K562 (cell line): ENCODE measurements around the gene PFDN2. TPM values are rescaled to one million over a fixed set of nuclear protein-coding genes. Genes with fewer than 3 reads are reported as not detected.

Experiments
- ATF1 ChIP-seq, 2 experiments: fragments of 450-650 bp in 1 of 2; IDR thresholded peaks; 2 replicates each; pipeline ENCODE4 v1.6.1; 2016; ENCODE audit warnings: missing compliant biosample characterization in 1 of 2, missing genetic modification characterization in 1 of 2
- BRD9 ChIP-seq: fragments of 450-650 bp; IDR thresholded peaks from 2 replicates; pipeline ENCODE4 v1.6.1; 2018; ENCODE audit warnings: low read depth; ENCODE audit not compliant: partially characterized antibody
- JUND ChIP-seq, 2 experiments: IDR thresholded peaks; 2 replicates in 1 of 2; 3 replicates in 1 of 2; pipeline ENCODE4 v1.6.1; 2011; ENCODE audit warnings: borderline replicate concordance in 2 of 2, low read depth in 2 of 2, low read length in 2 of 2, improper control_type of control experiment in 1 of 2, missing biosample characterization in 1 of 2, missing genetic modification characterization in 1 of 2, missing genetic modification reagents in 1 of 2
- KAT8 ChIP-seq: fragments of 450-650 bp; IDR thresholded peaks from 2 replicates; pipeline ENCODE4 v1.6.1; 2016; ENCODE audit warnings: low read depth, mild to moderate bottlenecking
- KDM4B ChIP-seq, 2 experiments: fragments of 450-650 bp in 1 of 2; sonication (generic) in 1 of 2; IDR thresholded peaks; 2 replicates each; pipeline ENCODE4 v1.6.1; 2016 to 2017; ENCODE audit warnings: borderline replicate concordance in 2 of 2, antibody characterized with exemption in 1 of 2, low read depth in 1 of 2, mild to moderate bottlenecking in 1 of 2
- KHSRP ChIP-seq: fragments of 450-650 bp; IDR thresholded peaks from 2 replicates; pipeline ENCODE4 v1.6.1; 2017
- SIN3A ChIP-seq, 2 experiments: fragments of 150-350 bp in 1 of 2; IDR thresholded peaks; 2 replicates each; pipeline ENCODE4 v1.6.1; 2011 to 2016; ENCODE audit warnings: borderline replicate concordance in 2 of 2, low read depth in 2 of 2, low read length in 2 of 2, mild to moderate bottlenecking in 2 of 2, moderate library complexity in 2 of 2; ENCODE audit not compliant: control insufficient read depth in 1 of 2
- ZKSCAN1 ChIP-seq: fragments of 150-350 bp; IDR thresholded peaks from 2 replicates; pipeline ENCODE4 v1.6.1; 2016; ENCODE audit warnings: low read depth, low read length
- polyA plus RNA-seq, 8 experiments: library from polyadenylated mRNA; depleted of rRNA in 4 of 8; stranded (reverse) in 5 of 8; unstranded in 3 of 8; fragments of >200 nt; fragmentation: Nextera tagmentation in 2 of 8; fragmentation: Illumina TruSeq in 1 of 8; extraction: Ambion mirVana in 2 of 8; extraction: Trizol in 1 of 8; gene quantifications; 2 replicates each; pipeline versions ENCODE4 v1.2.1 to v1.2.3, GENCODE V29; 2011 to 2014; ENCODE audit warnings: inconsistent platforms in 1 of 8, missing spikeins in 1 of 8
- total RNA-seq, 7 experiments: library from RNA; depleted of rRNA in 6 of 7; stranded (reverse); fragments of >200 nt in 6 of 7; fragmentation: Illumina TruSeq in 2 of 7; extraction: Trizol in 2 of 7; gene quantifications; 2 replicates each; pipeline versions ENCODE4 v1.2.1 to v1.2.3, GENCODE V29; 2011 to 2021; ENCODE audit warnings: low replicate concordance in 1 of 7
- TF ChIP-seq, protein P1 (sequence below): sonication (generic); formaldehyde crosslinking; IDR thresholded peaks from 2 replicates; pipeline ENCODE4 v1.8.1; 2023; ENCODE audit warnings: mild to moderate bottlenecking, missing genetic modification reagents, moderate library complexity
- TF ChIP-seq, protein P2 (sequence below): IDR thresholded peaks from 3 replicates; pipeline ENCODE4 v1.6.1; 2011; ENCODE audit warnings: borderline replicate concordance, mild to moderate bottlenecking; ENCODE audit not compliant: insufficient read length, insufficient read depth
- TF ChIP-seq, protein P3 (sequence below), 2 experiments: fragments of 200-800 bp in 1 of 2; sonication (Bioruptor generic) in 1 of 2; sonication (generic) in 1 of 2; formaldehyde crosslinking in 1 of 2; IDR thresholded peaks in 1 of 2; conservative IDR thresholded peaks in 1 of 2; 2 replicates each; pipeline versions ENCODE4 v1.5.0 to v1.6.1; 2016 to 2020; ENCODE audit warnings: missing compliant biosample characterization in 1 of 2, missing genetic modification characterization in 1 of 2, missing genetic modification reagents in 1 of 2
- TF ChIP-seq, protein P4 (sequence below): fragments of 450-650 bp; formaldehyde crosslinking; IDR thresholded peaks from 2 replicates; pipeline ENCODE4 v1.4.0; 2022; ENCODE audit warnings: mild to moderate bottlenecking, moderate library complexity
- TF ChIP-seq, protein P5 (sequence below): IDR thresholded peaks from 2 replicates; pipeline ENCODE4 v1.6.1; 2011; ENCODE audit not compliant: insufficient read length; ENCODE audit errors: extremely low read depth
- TF ChIP-seq, protein P6 (sequence below): fragments of 250-450 bp; sonication (Bioruptor Pico); IDR thresholded peaks from 2 replicates; pipeline ENCODE4 v1.8.0; 2021; ENCODE audit warnings: moderate library complexity, mild to moderate bottlenecking, inconsistent platforms
- TF ChIP-seq, protein P7 (sequence below): fragments of 450-650 bp; IDR thresholded peaks from 2 replicates; pipeline ENCODE4 v1.6.1; 2016; ENCODE audit warnings: low read depth, mild to moderate bottlenecking, moderate library complexity
- TF ChIP-seq, protein P8 (sequence below): sonication (generic); formaldehyde crosslinking; IDR thresholded peaks from 2 replicates; pipeline ENCODE4 v1.8.0; 2022; ENCODE audit warnings: missing genetic modification reagents, mild to moderate bottlenecking, borderline replicate concordance

The PFDN2 gene
- total and polyA plus RNA-seq, 9 of the 15 experiments (the other 6 are each of a cell fraction or from before 2014, with no cell fraction given), result 50.2 to 361 (median 144) TPM

DNA sequence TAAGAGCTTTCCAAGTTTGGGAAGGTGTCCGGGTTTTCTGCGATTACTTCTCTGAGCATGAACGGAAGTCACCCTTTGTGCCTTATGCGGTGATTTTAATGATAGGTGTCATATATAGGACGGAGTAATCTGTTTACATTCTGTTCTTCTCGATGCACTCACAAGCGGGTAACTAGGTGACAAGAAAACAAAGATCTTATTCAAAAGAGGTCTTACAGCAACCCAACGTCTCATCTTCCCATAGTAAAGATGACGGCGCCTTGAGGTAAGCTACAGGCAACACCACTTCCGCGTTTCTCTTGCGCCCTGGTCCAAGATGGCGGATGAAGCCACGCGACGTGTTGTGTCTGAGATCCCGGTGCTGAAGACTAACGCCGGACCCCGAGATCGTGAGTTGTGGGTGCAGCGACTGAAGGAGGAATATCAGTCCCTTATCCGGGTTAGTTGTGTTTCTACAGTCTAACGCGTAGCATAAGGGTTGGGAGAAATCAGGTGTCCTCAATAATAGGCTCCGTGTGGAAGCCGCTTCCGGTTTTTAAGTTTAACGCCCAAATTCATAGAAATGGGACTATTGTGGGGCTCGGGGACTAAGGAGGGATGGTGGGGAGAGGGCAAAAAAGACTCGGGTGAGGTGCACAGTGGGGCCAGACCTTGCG is 36.0 kb upstream of the PFDN2 start, which contains the start of gene UFC1 (continued):
- TF ChIP-seq, protein P1, sequence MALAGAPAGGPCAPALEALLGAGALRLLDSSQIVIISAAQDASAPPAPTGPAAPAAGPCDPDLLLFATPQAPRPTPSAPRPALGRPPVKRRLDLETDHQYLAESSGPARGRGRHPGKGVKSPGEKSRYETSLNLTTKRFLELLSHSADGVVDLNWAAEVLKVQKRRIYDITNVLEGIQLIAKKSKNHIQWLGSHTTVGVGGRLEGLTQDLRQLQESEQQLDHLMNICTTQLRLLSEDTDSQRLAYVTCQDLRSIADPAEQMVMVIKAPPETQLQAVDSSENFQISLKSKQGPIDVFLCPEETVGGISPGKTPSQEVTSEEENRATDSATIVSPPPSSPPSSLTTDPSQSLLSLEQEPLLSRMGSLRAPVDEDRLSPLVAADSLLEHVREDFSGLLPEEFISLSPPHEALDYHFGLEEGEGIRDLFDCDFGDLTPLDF (CRISPR knock-in tag), result no peak
- no peak for TF ChIP-seq KHSRP
- TF ChIP-seq, protein P2, sequence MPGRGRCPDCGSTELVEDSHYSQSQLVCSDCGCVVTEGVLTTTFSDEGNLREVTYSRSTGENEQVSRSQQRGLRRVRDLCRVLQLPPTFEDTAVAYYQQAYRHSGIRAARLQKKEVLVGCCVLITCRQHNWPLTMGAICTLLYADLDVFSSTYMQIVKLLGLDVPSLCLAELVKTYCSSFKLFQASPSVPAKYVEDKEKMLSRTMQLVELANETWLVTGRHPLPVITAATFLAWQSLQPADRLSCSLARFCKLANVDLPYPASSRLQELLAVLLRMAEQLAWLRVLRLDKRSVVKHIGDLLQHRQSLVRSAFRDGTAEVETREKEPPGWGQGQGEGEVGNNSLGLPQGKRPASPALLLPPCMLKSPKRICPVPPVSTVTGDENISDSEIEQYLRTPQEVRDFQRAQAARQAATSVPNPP, result no peak
- peak; percentile 72 for TF ChIP-seq KAT8
- TF ChIP-seq, protein P3, sequence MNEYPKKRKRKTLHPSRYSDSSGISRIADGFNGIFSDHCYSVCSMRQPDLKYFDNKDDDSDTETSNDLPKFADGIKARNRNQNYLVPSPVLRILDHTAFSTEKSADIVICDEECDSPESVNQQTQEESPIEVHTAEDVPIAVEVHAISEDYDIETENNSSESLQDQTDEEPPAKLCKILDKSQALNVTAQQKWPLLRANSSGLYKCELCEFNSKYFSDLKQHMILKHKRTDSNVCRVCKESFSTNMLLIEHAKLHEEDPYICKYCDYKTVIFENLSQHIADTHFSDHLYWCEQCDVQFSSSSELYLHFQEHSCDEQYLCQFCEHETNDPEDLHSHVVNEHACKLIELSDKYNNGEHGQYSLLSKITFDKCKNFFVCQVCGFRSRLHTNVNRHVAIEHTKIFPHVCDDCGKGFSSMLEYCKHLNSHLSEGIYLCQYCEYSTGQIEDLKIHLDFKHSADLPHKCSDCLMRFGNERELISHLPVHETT (CRISPR knock-in tag; conservative IDR thresholded peaks at IDR 0.05 in 1 of 2, IDR thresholded peaks at IDR 0.05 in 1 of 2), result 0 out of 4 replicates have a peak, but pooled peaks of 1 of the 2 experiments have one; percentile 28
- no peak for TF ChIP-seq ATF1 (CRISPR knock-in tag; IDR thresholded peaks at IDR 0.05)
- peak; percentile 88 for TF ChIP-seq ATF1 (tag; IDR thresholded peaks at IDR 0.05)
- TF ChIP-seq, protein P4, sequence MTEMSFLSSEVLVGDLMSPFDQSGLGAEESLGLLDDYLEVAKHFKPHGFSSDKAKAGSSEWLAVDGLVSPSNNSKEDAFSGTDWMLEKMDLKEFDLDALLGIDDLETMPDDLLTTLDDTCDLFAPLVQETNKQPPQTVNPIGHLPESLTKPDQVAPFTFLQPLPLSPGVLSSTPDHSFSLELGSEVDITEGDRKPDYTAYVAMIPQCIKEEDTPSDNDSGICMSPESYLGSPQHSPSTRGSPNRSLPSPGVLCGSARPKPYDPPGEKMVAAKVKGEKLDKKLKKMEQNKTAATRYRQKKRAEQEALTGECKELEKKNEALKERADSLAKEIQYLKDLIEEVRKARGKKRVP (CRISPR knock-in tag), result no peak
- TF ChIP-seq, protein P5, sequence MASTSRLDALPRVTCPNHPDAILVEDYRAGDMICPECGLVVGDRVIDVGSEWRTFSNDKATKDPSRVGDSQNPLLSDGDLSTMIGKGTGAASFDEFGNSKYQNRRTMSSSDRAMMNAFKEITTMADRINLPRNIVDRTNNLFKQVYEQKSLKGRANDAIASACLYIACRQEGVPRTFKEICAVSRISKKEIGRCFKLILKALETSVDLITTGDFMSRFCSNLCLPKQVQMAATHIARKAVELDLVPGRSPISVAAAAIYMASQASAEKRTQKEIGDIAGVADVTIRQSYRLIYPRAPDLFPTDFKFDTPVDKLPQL, result peak; percentile 15
- TF ChIP-seq, protein P6, sequence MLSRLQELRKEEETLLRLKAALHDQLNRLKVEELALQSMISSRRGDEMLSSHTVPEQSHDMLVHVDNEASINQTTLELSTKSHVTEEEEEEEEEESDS (CRISPR knock-in tag), result no peak
- TF ChIP-seq SIN3A (IDR thresholded peaks at IDR 0.05; ENCODE audit: borderline replicate concordance in 2 of 2, control insufficient read depth in 1 of 2, low read depth in 2 of 2, low read length in 2 of 2), result peak; percentile 50 to 78; a peak in 3 of 4 replicates
- TF ChIP-seq, protein P7, sequence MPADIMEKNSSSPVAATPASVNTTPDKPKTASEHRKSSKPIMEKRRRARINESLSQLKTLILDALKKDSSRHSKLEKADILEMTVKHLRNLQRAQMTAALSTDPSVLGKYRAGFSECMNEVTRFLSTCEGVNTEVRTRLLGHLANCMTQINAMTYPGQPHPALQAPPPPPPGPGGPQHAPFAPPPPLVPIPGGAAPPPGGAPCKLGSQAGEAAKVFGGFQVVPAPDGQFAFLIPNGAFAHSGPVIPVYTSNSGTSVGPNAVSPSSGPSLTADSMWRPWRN, result 0 out of 2 replicates have a peak, but pooled peaks have one; percentile 40
- no peak for TF ChIP-seq ZKSCAN1
- TF ChIP-seq KDM4B (IDR thresholded peaks at IDR 0.05; ENCODE audit: borderline replicate concordance in 2 of 2, low read depth in 1 of 2), result no peak
- TF ChIP-seq BRD9, result peak; percentile 92
- 0 out of 2 replicates have a peak, but pooled peaks have one; percentile 49 for TF ChIP-seq JUND (IDR thresholded peaks at IDR 0.05; ENCODE audit: borderline replicate concordance, low read depth, low read length)
- TF ChIP-seq JUND (tag; IDR thresholded peaks at IDR 0.05; ENCODE audit: borderline replicate concordance, low read depth, low read length), result peak; percentile 19; the same call in 1 of the 3 replicates
- TF ChIP-seq, protein P8, sequence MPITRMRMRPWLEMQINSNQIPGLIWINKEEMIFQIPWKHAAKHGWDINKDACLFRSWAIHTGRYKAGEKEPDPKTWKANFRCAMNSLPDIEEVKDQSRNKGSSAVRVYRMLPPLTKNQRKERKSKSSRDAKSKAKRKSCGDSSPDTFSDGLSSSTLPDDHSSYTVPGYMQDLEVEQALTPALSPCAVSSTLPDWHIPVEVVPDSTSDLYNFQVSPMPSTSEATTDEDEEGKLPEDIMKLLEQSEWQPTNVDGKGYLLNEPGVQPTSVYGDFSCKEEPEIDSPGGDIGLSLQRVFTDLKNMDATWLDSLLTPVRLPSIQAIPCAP (CRISPR knock-in tag), result no peak
